ENCODE measurements around the gene SRP68. TPM values are rescaled to one million over a fixed set of nuclear protein-coding genes. Genes with fewer than 3 reads are reported as not detected.

Gene SRP68
- total RNA-seq, 1 donor from 2014 or later, result 48.4 TPM

DNA sequence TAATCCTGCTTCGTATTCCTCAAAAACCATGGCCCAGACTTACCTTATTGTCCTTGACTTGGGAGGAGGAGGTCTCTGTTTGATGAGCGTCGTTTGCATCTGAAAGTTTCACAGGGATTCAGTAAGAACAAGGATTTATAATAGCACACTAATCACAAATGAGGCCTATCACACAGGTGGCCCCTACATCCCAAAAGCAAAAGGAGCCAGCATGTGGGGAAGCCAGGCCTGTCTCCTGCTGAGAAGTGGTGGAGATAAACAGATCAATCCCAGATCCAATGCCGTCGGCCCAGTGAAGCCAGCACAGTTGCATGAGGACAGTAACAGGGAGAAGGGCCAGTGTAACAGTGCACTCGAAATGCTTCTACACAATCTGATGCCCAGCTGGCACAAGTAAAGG, 31.9 kb downstream of the SRP68 start:
- Mint-ChIP-seq H3K9me3 (ENCODE audit: unreplicated experiment) (no peaks in the 10 kb centered on the region), H3K27me3 (ENCODE audit: unreplicated experiment) (no peaks in the 10 kb centered on the region), H3K4me3 (ENCODE audit: unreplicated experiment) (no peak overlapping the region), H3K27ac (ENCODE audit: unreplicated experiment) (no peak overlapping the region), H3K4me1 (ENCODE audit: low read depth, unreplicated experiment) (peaks cover 4% of the 10 kb centered on the region), H3K36me3 (ENCODE audit: unreplicated experiment) (no peaks in the 10 kb centered on the region)
- DNase-seq, result no peak
- TF ChIP-seq, protein P1, sequence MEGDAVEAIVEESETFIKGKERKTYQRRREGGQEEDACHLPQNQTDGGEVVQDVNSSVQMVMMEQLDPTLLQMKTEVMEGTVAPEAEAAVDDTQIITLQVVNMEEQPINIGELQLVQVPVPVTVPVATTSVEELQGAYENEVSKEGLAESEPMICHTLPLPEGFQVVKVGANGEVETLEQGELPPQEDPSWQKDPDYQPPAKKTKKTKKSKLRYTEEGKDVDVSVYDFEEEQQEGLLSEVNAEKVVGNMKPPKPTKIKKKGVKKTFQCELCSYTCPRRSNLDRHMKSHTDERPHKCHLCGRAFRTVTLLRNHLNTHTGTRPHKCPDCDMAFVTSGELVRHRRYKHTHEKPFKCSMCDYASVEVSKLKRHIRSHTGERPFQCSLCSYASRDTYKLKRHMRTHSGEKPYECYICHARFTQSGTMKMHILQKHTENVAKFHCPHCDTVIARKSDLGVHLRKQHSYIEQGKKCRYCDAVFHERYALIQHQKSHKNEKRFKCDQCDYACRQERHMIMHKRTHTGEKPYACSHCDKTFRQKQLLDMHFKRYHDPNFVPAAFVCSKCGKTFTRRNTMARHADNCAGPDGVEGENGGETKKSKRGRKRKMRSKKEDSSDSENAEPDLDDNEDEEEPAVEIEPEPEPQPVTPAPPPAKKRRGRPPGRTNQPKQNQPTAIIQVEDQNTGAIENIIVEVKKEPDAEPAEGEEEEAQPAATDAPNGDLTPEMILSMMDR (IDR thresholded peaks at IDR 0.05; ENCODE audit: partially characterized antibody, unreplicated experiment), result no peak

DNA sequence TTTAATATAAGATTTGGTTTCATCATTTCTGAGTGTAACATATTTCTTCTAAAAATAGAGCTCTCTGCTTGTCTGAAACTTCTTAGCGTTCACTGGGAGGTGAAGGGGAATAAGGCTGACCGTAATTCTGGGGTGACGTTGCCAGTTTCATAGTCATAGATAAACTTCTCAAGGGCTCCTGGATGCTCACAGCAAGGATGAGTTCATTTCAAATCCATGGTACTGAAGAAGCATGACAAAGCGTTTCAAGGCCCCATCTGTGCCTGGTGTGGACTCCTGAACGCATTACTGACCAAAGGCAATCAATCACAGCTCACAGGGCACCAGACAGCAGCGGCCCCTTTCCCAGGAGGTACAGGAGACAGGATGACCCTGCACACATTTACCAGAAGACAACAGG, 33.2 kb downstream of the SRP68 start:
- H3K27ac Mint-ChIP-seq (ENCODE audit: unreplicated experiment), result no peak overlapping the region
- TF ChIP-seq, protein P1 (IDR thresholded peaks at IDR 0.05; ENCODE audit: partially characterized antibody, unreplicated experiment), result no peak
- peaks cover 7% of the 10 kb centered on the region for H3K4me1 Mint-ChIP-seq (ENCODE audit: low read depth, unreplicated experiment)
- no peak overlapping the region for H3K4me3 Mint-ChIP-seq (ENCODE audit: unreplicated experiment)
- no peaks in the 10 kb centered on the region for H3K27me3 Mint-ChIP-seq (ENCODE audit: unreplicated experiment)
- no peaks in the 10 kb centered on the region for H3K9me3 Mint-ChIP-seq (ENCODE audit: unreplicated experiment)
- no peak for DNase-seq
- H3K36me3 Mint-ChIP-seq (ENCODE audit: unreplicated experiment), result no peaks in the 10 kb centered on the region

DNA sequence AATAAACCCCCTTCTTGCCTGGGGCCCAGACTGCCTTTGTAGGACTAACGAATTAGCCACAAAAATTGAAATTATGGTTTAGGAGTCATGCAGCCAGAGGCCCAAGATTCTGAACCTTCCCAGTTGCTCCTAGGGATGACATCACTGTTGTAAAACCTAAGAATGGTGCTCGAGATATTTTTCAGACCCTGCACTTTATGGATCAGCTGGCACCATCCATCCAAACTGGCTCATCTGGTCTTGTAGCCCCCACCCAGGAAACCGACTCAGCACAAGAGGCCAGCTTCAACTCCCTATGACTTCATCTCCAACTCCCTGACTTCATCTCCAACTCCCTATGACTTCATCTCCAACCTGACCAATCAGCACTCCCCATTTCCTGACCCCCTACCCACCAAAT, 34.3 kb downstream of the SRP68 start:
- H3K9me3 Mint-ChIP-seq (ENCODE audit: unreplicated experiment), result no peaks in the 10 kb centered on the region
- no peak for DNase-seq
- H3K27me3 Mint-ChIP-seq (ENCODE audit: unreplicated experiment), result no peaks in the 10 kb centered on the region
- H3K4me3 Mint-ChIP-seq (ENCODE audit: unreplicated experiment), result no peak overlapping the region
- TF ChIP-seq, protein P1 (IDR thresholded peaks at IDR 0.05; ENCODE audit: partially characterized antibody, unreplicated experiment), result no peak
- no peaks in the 10 kb centered on the region for H3K36me3 Mint-ChIP-seq (ENCODE audit: unreplicated experiment)
- H3K27ac Mint-ChIP-seq (ENCODE audit: unreplicated experiment), result no peak overlapping the region
- H3K4me1 Mint-ChIP-seq (ENCODE audit: low read depth, unreplicated experiment), result peaks cover 7% of the 10 kb centered on the region

DNA sequence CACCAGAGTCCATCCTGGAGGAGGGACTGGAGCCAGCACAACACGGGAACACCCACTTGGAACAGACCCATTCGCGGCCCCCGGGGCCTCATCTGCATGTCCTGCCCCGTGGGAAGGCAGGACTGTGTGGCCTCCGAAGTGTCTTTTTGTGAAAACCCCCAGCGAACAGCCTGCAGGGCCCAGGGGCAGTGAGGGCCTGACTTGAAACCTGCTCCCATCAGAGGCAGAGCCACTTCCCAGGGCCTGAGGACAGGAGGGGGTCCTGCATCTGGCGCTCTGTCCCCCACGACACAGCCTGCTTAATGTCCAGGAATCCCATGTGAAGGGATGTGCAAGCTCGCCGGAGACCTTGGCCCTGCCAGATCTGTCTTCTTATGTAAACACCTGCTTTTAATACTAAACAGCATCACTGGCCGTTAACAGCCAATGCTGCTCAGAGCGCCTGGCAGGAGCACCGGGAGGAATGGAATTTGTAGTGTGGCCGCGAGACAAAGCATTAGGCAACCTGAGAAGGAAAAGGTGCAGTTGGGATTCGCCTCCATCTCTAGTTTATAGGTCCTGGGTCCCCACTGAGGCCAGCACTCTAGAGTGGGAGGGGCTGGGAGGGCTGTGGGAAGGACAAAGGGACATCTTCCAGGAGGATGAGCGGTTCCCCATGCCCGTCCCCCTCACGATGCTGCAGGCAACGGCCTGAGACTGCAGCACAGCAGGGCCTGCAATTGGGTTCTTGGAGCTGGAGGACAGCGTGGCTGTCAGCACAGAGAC, 35.6 kb downstream of the SRP68 start:
- DNase-seq, result no peak
- H3K27me3 Mint-ChIP-seq (ENCODE audit: unreplicated experiment), result no peaks in the 10 kb centered on the region
- H3K4me1 Mint-ChIP-seq (ENCODE audit: low read depth, unreplicated experiment), result peaks cover 7% of the 10 kb centered on the region
- H3K27ac Mint-ChIP-seq (ENCODE audit: unreplicated experiment), result peak overlapping the region; percentile 43
- H3K9me3 Mint-ChIP-seq (ENCODE audit: unreplicated experiment), result peaks cover 3% of the 10 kb centered on the region
- H3K4me3 Mint-ChIP-seq (ENCODE audit: unreplicated experiment), result no peak overlapping the region
- H3K36me3 Mint-ChIP-seq (ENCODE audit: unreplicated experiment), result no peaks in the 10 kb centered on the region
- TF ChIP-seq, protein P1 (IDR thresholded peaks at IDR 0.05; ENCODE audit: partially characterized antibody, unreplicated experiment), result no peak
